Measurements from ENCODE around the gene ACSL1.

- TF ChIP-seq CTCF (IDR thresholded peaks at IDR 0.05) (no peak), EZH2phosphoT487 (IDR thresholded peaks at IDR 0.05) (no peak)
These were observed 19.6 kb downstream of the ACSL1 start for GRCh38 chr4:184806229-184806550.
